Stimulated activated CD8-positive, alpha-beta memory T cell treated with anti-CD3 and anti-CD28 coated beads, Interleukin-12 subunit alpha, Interleukin-12 subunit beta, amount 100 ng/mL, for 4 hours (primary cell): ENCODE results near the gene RPL27A.

Source experiments
- DNase-seq: peaks from one replicate; pipeline ENCODE4 v3.0.0-alpha.2; 2020; ENCODE audit warnings: low read depth

RPL27A gene

GRCh38 chr11:8721609-8722500, 39.3 kb downstream of the RPL27A start:
- DNase-seq = no peak

- DNase-seq = no peak
Measured at GRCh38 chr11:8722809-8723208, 40.2 kb downstream of the RPL27A start.

GRCh38 chr11:8723711-8724110, 41.1 kb downstream of the RPL27A start:
- DNase-seq = no peak

DNA sequence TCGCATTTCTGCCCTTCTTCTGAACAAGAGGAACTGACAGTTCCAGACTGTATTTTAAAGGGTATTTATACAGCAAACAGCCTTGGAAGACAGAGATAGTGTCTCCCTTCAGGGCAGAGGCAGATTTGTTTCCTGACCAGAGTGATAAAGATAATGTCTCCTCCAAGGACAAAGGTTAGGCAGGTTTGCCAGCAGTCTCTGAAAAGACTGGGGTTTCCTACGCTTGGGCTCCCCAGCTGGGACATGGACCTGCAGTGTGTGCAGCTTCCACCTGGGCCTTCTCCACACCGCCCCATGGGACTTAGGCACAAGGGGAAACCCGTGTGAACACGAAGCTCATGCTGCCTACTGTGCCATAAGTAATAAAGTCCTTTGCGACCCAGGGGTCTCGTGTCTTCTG, 42.1 kb downstream of the RPL27A start:
- no peak for DNase-seq

- no peak for DNase-seq
Measured at GRCh38 chr11:8726395-8726794, 43.8 kb downstream of the RPL27A start.

- no peak for DNase-seq
Measured at GRCh38 chr11:8728563-8728962, 46.0 kb downstream of the RPL27A start.

DNA sequence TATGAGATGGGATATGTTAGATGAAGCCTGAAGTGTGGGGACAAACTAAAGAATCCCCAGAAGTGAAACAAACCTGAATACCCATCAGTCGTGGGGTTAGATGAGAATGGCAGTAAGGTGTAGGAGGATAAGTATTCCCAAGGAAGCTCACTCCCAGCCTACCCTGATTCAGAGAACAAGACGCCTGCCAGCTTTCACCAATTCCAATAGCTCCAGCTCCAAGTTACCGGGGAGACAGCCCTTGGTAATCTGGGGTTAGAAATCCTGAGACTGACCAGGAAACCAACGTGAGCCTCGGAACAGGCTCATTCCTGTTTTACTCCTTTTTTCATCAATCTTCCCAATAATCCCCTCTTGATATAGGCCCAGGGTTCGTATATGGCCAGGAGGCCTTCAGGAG, 46.5 kb downstream of the RPL27A start:
- no peak for DNase-seq

- DNase-seq = no peak
Measured at GRCh38 chr11:8729837-8730696, 47.5 kb downstream of the RPL27A start.

- DNase-seq = no peak
Measured at GRCh38 chr11:8730697-8731020, 48.1 kb downstream of the RPL27A start.

DNA sequence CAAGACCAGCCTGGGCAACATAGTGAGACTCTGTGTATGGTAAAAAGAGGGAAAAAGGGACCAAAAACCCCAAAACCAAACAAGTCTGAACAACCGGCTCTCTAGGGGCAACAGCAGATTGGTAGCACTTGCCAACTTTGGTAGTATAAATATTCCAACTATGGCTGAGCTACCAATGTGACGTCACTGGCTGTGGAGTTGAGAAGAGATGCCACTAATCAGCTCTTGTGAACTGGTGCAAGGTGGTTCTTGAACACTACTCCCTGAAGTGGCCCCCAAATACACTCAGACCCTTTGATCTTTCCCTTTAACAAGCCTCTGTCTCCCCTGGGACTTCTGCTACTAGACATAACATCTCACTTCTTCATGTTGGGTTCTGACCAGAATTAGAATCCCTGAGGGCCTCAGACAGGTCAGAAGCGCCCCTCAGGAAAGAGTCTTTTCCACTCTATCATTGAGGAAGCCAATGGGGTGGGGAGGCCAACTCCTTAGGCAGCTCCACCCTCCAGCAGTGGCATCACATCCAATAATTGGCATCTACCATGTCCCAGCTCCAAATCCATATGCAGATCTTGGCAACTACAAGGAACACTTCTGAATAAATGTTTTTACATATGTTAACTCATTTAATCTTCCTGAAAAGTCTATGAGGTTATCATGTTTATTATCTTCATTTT, 49.2 kb downstream of the RPL27A start:
- no peak for DNase-seq

DNA sequence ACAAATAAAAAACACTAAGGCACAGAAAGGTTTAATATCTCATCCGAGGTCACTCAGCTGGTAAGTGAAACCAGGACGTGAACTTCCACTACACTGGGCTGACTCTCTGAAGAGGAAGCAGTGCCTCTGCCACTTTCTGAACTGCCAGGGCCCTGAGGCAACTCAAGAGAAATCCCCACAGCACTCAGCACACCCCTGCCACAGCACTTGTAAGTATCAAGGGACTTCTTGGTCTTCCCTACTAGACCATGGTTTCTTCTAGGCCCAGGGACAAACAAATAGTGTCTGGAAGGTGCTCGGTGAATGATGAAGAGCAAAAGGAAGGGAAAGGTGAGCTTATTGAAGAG, 49.7 kb downstream of the RPL27A start:
- DNase-seq = no peak

- DNase-seq = no peak
Measured at GRCh38 chr11:8732748-8733241, 50.2 kb downstream of the RPL27A start.

DNA sequence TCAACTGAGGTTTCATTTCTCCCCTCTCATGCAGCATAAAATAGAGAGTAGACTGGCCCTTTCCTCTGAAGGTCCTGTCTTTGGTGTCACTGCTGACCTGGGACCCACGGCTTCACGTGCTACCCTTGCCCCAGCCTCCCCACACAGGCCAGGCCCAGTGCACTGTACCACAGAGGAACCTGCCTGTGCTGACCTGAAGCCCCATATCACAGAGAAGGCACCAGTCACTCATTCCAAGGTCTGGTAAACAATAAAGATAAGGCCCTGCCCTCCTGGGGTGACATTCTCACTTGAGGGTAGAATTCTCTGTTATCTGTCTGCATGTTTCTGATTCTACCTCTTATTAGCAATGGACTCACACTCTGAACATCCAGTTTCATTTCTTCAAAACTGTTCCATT, 51.3 kb downstream of the RPL27A start:
- DNase-seq = no peak

DNA sequence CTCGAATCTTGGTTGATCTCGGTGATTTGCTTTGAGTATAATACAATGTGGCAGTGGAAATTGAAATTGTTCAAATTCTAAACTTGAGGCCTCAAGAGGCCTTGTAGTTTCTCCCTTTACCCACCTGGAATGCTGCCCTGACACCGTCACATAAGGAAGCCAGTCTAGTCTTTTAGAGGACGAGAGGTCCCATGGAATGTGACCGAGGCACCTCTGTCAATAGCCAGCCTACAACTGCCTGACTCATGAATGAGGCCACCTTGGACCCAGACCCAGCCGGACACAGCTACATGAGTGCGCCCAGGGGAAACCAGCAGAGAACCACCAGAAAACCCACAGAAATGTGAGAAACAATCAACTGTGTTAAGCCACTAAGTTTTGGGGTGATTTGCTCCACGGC, 52.5 kb downstream of the RPL27A start:
- DNase-seq = no peak

DNA sequence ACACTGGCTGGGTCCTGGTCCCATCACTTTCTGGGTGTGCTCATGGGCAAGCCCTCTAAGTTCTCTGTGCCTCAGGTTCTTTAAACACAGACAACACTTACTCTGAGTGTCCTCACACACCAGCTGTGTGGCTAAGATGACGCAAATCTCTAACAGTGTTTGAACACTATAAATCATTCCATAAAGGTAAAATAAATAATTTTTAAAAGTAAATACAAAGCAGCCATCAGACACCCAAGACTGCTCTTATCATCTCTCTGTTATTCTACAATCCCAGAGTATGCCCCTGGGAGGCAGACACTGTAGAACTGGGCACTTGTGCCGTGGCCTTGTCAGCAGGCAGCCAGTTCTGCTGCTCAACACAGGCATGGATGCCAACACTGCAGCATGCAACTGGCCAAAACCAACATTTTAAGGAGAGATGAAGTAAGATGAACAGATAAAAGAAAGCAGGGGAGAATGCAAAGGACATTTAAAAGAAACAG, 56.8 kb downstream of the RPL27A start:
- DNase-seq = no peak
